SU-DHL-6 (cell line): Measurements from ENCODE around the gene GSE1.

Experiments used
- EZH2phosphoT487 ChIP-seq: fragments of 200-600 bp; sonication (generic), shearing (Covaris generic); conservative IDR thresholded peaks from 2 replicates; pipeline ENCODE4 v1.6.1; 2018; ENCODE audit warnings: mild to moderate bottlenecking, antibody characterized with exemption, low read length, moderate library complexity, mixed read lengths
- TF ChIP-seq, protein P1 (sequence below): fragments of 200-600 bp; sonication (generic); IDR thresholded peaks from one replicate; pipeline ENCODE4 v1.5.1; 2017; ENCODE audit warnings: antibody characterized with exemption, mild to moderate bottlenecking, low read length, moderate library complexity; ENCODE audit not compliant: insufficient read depth, poor library complexity, severe bottlenecking

DNA sequence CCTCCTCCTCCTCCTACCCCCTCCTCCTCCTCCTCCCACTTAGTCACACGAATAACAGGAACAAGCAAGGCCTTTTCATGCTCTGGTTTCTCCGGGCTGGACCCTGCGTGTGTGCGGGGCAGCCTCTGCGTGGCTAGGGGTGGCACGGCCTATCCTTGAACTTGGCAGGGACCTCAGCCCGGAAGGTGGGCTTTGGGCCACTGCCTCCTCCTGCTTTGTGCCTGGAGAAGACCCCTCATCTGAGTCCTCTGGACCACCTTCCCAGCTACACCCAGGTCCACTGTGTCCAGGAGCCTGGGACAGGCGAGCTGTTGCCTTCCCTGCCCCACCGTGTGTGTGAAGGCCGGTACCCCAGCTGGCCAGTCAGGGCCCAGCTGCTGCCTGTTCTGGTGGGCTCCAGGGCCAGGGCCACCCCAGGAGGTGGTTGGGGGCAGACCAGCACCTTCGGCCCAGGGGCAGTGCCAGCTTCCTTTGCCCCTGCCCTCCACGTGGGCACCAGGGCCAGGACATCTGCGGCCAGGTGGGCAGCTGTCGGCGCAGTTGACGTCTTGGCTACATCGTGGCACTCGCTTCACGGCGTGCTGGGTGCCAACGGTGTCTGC lies 40.3 kb downstream of the GSE1 start:
- TF ChIP-seq EZH2phosphoT487, result no peak
- TF ChIP-seq, protein P1, sequence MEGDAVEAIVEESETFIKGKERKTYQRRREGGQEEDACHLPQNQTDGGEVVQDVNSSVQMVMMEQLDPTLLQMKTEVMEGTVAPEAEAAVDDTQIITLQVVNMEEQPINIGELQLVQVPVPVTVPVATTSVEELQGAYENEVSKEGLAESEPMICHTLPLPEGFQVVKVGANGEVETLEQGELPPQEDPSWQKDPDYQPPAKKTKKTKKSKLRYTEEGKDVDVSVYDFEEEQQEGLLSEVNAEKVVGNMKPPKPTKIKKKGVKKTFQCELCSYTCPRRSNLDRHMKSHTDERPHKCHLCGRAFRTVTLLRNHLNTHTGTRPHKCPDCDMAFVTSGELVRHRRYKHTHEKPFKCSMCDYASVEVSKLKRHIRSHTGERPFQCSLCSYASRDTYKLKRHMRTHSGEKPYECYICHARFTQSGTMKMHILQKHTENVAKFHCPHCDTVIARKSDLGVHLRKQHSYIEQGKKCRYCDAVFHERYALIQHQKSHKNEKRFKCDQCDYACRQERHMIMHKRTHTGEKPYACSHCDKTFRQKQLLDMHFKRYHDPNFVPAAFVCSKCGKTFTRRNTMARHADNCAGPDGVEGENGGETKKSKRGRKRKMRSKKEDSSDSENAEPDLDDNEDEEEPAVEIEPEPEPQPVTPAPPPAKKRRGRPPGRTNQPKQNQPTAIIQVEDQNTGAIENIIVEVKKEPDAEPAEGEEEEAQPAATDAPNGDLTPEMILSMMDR, result no peak
